K562 (cell line): ENCODE data around the gene PCCA. TPM values are rescaled to one million over a fixed set of nuclear protein-coding genes. Genes with fewer than 3 reads are reported as not detected.

ENCODE experiments used
- ATAC-seq: fragments of 200-7000 bp; cut with Tn5 transposase; 3 replicates; pipeline ENCODE4 v1.9.1; 2020; ENCODE audit warnings: moderate library complexity
- BruUV-seq: library from RNA; stranded (reverse); fragments of 400-500 nt; replicated peaks from 2 replicates; lab custom pipeline; 2021; lab: Mats Ljungman, UMichigan
- CTCF ChIA-PET: fragments of 300-600 bp; formaldehyde crosslinking; extraction: SDS; loops from one replicate; lab custom pipeline; 2021; ENCODE audit warnings: low intra/inter-chr PET ratio; lab: Yijun Ruan, JAX
- POLR2A ChIA-PET: fragments of 300-600, 350-650 bp; sonication (Branson Sonifier 250); formaldehyde crosslinking; extraction: SDS; loops from one replicate; lab custom pipeline; 2021; ENCODE audit warnings: antibody characterized with exemption, inconsistent platforms; lab: Yijun Ruan, JAX
- DNase-seq, 4 experiments: peaks; one replicate each; pipeline versions ENCODE4 v3.0.0 to v3.0.0-alpha.2; 2011 to 2018; ENCODE audit warnings: low spot score in 3 of 4, mixed read lengths in 3 of 4; ENCODE audit errors: extremely low read depth in 1 of 4
- FAIRE-seq: peaks from 2 replicates; lab custom pipeline; 2011; peaks lifted over from hg19 to GRCh38; lab: Jason Lieb, UNC
- H2AFZ ChIP-seq: 2 replicates; pipeline ENCODE4 v1.6.0; 2011; ENCODE audit warnings: low read depth, low read length, control low read depth, inconsistent platforms
- H3K27ac ChIP-seq: fragments of 200-600 bp; 3 replicates; pipeline ENCODE4 v1.8.0; 2011; ENCODE audit warnings: low read depth, mild to moderate bottlenecking, control low read depth, inconsistent platforms, low read length, moderate library complexity, mixed read lengths; ENCODE audit errors: extremely low read depth
- H3K27me3 ChIP-seq, 2 experiments: fragments of 300-600 bp in 1 of 2; 2 replicates in 1 of 2; 3 replicates in 1 of 2; pipeline versions ENCODE4 v1.6.0 to v1.8.0; 2011; ENCODE audit warnings: inconsistent platforms in 2 of 2, low read length in 2 of 2, mild to moderate bottlenecking in 1 of 2, mixed read lengths in 1 of 2, moderate library complexity in 1 of 2; ENCODE audit not compliant: control insufficient read depth in 2 of 2, insufficient read depth in 2 of 2
- H3K36me3 ChIP-seq: fragments of 300-600 bp; 3 replicates; pipeline ENCODE4 v1.8.0; 2011; ENCODE audit warnings: mild to moderate bottlenecking, low read length, inconsistent platforms; ENCODE audit not compliant: control insufficient read depth, insufficient read depth
- H3K4me1 ChIP-seq, 2 experiments: fragments of 200-600 bp in 1 of 2; replicated peaks in 1 of 2; 2 replicates in 1 of 2; 3 replicates in 1 of 2; pipeline versions ENCODE4 v1.5.1 to v1.8.0; 2011; ENCODE audit warnings: inconsistent platforms in 2 of 2, low read length in 2 of 2, mild to moderate bottlenecking in 1 of 2, mixed read lengths in 1 of 2, moderate library complexity in 1 of 2; ENCODE audit not compliant: control insufficient read depth in 2 of 2, insufficient read depth in 2 of 2
- H3K4me2 ChIP-seq: 2 replicates; pipeline ENCODE4 v1.6.1; 2011; ENCODE audit warnings: low read length, control low read depth, inconsistent platforms, mixed read lengths; ENCODE audit not compliant: insufficient read depth
- H3K4me3 ChIP-seq: fragments of 200-600 bp; sonication (generic), shearing (Covaris generic); 2 replicates; pipeline ENCODE4 v1.5.1; 2016; ENCODE audit warnings: control low read depth, inconsistent platforms
- H3K79me2 ChIP-seq: fragments of 200-600 bp; 3 replicates; pipeline ENCODE4 v1.8.0; 2011; ENCODE audit warnings: low read length, inconsistent platforms; ENCODE audit not compliant: control insufficient read depth, insufficient read depth
- H3K9ac ChIP-seq, 2 experiments: 2 replicates each; pipeline versions ENCODE4 v1.6.0 to v1.6.1; 2011; ENCODE audit warnings: low read depth in 2 of 2, low read length in 2 of 2, control low read depth in 1 of 2, inconsistent platforms in 1 of 2, mild to moderate bottlenecking in 1 of 2, mixed read lengths in 1 of 2; ENCODE audit not compliant: insufficient read depth in 1 of 2
- H3K9me1 ChIP-seq: one replicate; pipeline ENCODE4 v1.6.0; 2011; ENCODE audit warnings: inconsistent platforms, mild to moderate bottlenecking, low read length, moderate library complexity; ENCODE audit not compliant: control insufficient read depth, insufficient read depth
- H3K9me3 ChIP-seq: replicated peaks from 2 replicates; pipeline ENCODE4 v1.5.1; 2011; ENCODE audit warnings: low read depth, low read length, inconsistent platforms; ENCODE audit not compliant: control insufficient read depth, insufficient read depth
- H4K20me1 ChIP-seq: replicated peaks from 2 replicates; pipeline ENCODE4 v1.6.1; 2011; ENCODE audit warnings: low read length, inconsistent platforms, mixed read lengths; ENCODE audit not compliant: control insufficient read depth, insufficient read depth
- BRD4 ChIP-seq: fragments of 200-600 bp; sonication (generic); IDR thresholded peaks from 2 replicates; pipeline ENCODE4 v1.6.1; 2017; ENCODE audit warnings: inconsistent platforms
- CBFB ChIP-seq: sonication (generic); formaldehyde crosslinking; IDR thresholded peaks from 2 replicates; pipeline ENCODE4 v1.4.0; 2020; ENCODE audit warnings: mild to moderate bottlenecking, missing genetic modification reagents
- ESRRA ChIP-seq: fragments of 450-650 bp; IDR thresholded peaks from 2 replicates; pipeline ENCODE4 v1.6.1; 2014; ENCODE audit warnings: low read depth, mild to moderate bottlenecking, moderate library complexity, borderline replicate concordance
- GABPB2 ChIP-seq: fragments of 250-450 bp; sonication (Bioruptor Pico); conservative IDR thresholded peaks from 2 replicates; pipeline ENCODE4 v1.5.1; 2021; ENCODE audit warnings: mild to moderate bottlenecking
- GATA2 ChIP-seq: sonication (generic); formaldehyde crosslinking; IDR thresholded peaks from 2 replicates; pipeline ENCODE4 v1.4.0; 2020; ENCODE audit warnings: mild to moderate bottlenecking, missing genetic modification reagents
- HMGN3 ChIP-seq: IDR thresholded peaks from 2 replicates; pipeline ENCODE4 v1.6.1; 2011; ENCODE audit warnings: borderline replicate concordance, low read depth, mild to moderate bottlenecking, mixed read lengths, low read length; ENCODE audit not compliant: insufficient read length; ENCODE audit errors: extremely low read depth
- MIER1 ChIP-seq: fragments of 450-650 bp; IDR thresholded peaks from 2 replicates; pipeline ENCODE4 v1.6.1; 2016; ENCODE audit warnings: antibody characterized with exemption, mild to moderate bottlenecking, low read depth
- NFE2 ChIP-seq: IDR thresholded peaks from 2 replicates; pipeline ENCODE4 v1.6.1; 2014; ENCODE audit warnings: antibody characterized with exemption, low read depth
- NRF1 ChIP-seq, 2 experiments: fragments of 450-650 bp; IDR thresholded peaks in 1 of 2; conservative IDR thresholded peaks in 1 of 2; 2 replicates each; pipeline ENCODE4 v1.6.1; 2014; ENCODE audit warnings: mild to moderate bottlenecking in 2 of 2
- POLR2AphosphoS5 ChIP-seq: IDR thresholded peaks from 2 replicates; pipeline ENCODE4 v1.6.1; 2011; ENCODE audit warnings: mild to moderate bottlenecking, low read depth, low read length, moderate library complexity; ENCODE audit not compliant: control insufficient read depth, insufficient read depth
- RCOR1 ChIP-seq, 2 experiments: IDR thresholded peaks; 2 replicates each; pipeline ENCODE4 v1.6.1; 2012; ENCODE audit warnings: low read depth in 2 of 2, low read length in 2 of 2, borderline replicate concordance in 1 of 2, improper control_type of control experiment in 1 of 2
- TARDBP ChIP-seq: fragments of 450-650 bp; IDR thresholded peaks from 2 replicates; pipeline ENCODE4 v1.6.1; 2016
- U2AF1 ChIP-seq: fragments of 200-400 bp; formaldehyde crosslinking; optimal IDR thresholded peaks from 2 replicates; pipeline ENCODE3; 2017; ENCODE audit warnings: mild to moderate bottlenecking, low read depth, low read length, moderate library complexity
- ZNF586 ChIP-seq: fragments of 450-650 bp; formaldehyde crosslinking; conservative IDR thresholded peaks from 2 replicates; pipeline ENCODE4 v1.4.0; 2020; ENCODE audit warnings: mild to moderate bottlenecking, moderate library complexity
- WGBS: fragments of 100-300 bp; shearing (Covaris generic); methylation state at CpG from one replicate; pipeline ENCODE4 v1.1.6; 2016; ENCODE audit warnings: low coverage, mixed read lengths; ENCODE audit not compliant: insufficient coverage; ENCODE audit errors: missing lambda C conversion rate; 5-methylcytosine and 5-hydroxymethylcytosine counted together
- in situ Hi-C: fragments of 300-500 bp; cut with MboI; formaldehyde crosslinking; loops from 4 replicates; pipeline ENCODE4 v1.15.0; 2018; ENCODE audit warnings: inconsistent platforms, mixed read lengths
- intact Hi-C: fragments of 100-400 bp; cut with micrococcal nuclease; formaldehyde crosslinking; loops from 2 replicates; pipeline ENCODE4 v1.14.2; 2022
- polyA plus RNA-seq, 8 experiments: library from polyadenylated mRNA; depleted of rRNA in 4 of 8; stranded (reverse) in 5 of 8; unstranded in 3 of 8; fragments of >200 nt; fragmentation: Nextera tagmentation in 2 of 8; fragmentation: Illumina TruSeq in 1 of 8; extraction: Ambion mirVana in 2 of 8; extraction: Trizol in 1 of 8; gene quantifications; 2 replicates each; pipeline versions ENCODE4 v1.2.1 to v1.2.3, GENCODE V29; 2011 to 2014; ENCODE audit warnings: inconsistent platforms in 1 of 8, missing spikeins in 1 of 8
- total RNA-seq, 7 experiments: library from RNA; depleted of rRNA in 6 of 7; stranded (reverse); fragments of >200 nt in 6 of 7; fragmentation: Illumina TruSeq in 2 of 7; extraction: Trizol in 2 of 7; gene quantifications; 2 replicates each; pipeline versions ENCODE4 v1.2.1 to v1.2.3, GENCODE V29; 2011 to 2021; ENCODE audit warnings: low replicate concordance in 1 of 7
- TF ChIP-seq, protein P1 (sequence below): sonication (generic); formaldehyde crosslinking; IDR thresholded peaks from 2 replicates; pipeline ENCODE4 v1.8.0; 2023; ENCODE audit warnings: missing genetic modification reagents, mild to moderate bottlenecking, borderline replicate concordance
- TF ChIP-seq, protein P2 (sequence below): fragments of 450-650 bp; IDR thresholded peaks from 2 replicates; pipeline ENCODE4 v1.6.1; 2016

The PCCA gene
- total and polyA plus RNA-seq, 9 of the 15 experiments (the other 6 are each of a cell fraction or from before 2014, with no cell fraction given) = 5.2 to 14.1 (median 9.7) TPM

DNA sequence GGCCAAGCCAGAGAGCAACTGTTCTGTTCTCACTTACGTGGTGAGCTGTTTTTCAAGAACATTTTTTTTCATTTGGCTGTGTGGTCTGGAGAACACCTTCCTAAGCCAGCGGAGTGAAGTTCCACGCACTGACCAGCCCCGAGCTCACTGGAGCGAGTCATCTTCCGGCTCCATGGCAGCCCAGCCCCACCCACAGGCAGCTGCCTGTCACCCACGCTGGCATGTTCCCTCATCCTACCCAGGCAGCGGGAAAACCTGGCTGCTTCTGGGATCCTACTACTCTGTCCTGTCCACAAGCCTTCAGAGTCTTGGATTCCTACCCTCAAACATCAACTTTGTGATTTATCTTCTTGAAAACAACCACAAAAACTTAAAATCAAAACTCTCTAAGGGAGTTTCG, 423.5 kb downstream of the PCCA start (continued):
- TF ChIP-seq, protein P1, sequence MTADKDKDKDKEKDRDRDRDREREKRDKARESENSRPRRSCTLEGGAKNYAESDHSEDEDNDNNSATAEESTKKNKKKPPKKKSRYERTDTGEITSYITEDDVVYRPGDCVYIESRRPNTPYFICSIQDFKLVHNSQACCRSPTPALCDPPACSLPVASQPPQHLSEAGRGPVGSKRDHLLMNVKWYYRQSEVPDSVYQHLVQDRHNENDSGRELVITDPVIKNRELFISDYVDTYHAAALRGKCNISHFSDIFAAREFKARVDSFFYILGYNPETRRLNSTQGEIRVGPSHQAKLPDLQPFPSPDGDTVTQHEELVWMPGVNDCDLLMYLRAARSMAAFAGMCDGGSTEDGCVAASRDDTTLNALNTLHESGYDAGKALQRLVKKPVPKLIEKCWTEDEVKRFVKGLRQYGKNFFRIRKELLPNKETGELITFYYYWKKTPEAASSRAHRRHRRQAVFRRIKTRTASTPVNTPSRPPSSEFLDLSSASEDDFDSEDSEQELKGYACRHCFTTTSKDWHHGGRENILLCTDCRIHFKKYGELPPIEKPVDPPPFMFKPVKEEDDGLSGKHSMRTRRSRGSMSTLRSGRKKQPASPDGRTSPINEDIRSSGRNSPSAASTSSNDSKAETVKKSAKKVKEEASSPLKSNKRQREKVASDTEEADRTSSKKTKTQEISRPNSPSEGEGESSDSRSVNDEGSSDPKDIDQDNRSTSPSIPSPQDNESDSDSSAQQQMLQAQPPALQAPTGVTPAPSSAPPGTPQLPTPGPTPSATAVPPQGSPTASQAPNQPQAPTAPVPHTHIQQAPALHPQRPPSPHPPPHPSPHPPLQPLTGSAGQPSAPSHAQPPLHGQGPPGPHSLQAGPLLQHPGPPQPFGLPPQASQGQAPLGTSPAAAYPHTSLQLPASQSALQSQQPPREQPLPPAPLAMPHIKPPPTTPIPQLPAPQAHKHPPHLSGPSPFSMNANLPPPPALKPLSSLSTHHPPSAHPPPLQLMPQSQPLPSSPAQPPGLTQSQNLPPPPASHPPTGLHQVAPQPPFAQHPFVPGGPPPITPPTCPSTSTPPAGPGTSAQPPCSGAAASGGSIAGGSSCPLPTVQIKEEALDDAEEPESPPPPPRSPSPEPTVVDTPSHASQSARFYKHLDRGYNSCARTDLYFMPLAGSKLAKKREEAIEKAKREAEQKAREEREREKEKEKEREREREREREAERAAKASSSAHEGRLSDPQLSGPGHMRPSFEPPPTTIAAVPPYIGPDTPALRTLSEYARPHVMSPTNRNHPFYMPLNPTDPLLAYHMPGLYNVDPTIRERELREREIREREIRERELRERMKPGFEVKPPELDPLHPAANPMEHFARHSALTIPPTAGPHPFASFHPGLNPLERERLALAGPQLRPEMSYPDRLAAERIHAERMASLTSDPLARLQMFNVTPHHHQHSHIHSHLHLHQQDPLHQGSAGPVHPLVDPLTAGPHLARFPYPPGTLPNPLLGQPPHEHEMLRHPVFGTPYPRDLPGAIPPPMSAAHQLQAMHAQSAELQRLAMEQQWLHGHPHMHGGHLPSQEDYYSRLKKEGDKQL = no peak
- TF ChIP-seq CBFB (no peak), ZNF586 (CRISPR knock-in tag) (no peak)

DNA sequence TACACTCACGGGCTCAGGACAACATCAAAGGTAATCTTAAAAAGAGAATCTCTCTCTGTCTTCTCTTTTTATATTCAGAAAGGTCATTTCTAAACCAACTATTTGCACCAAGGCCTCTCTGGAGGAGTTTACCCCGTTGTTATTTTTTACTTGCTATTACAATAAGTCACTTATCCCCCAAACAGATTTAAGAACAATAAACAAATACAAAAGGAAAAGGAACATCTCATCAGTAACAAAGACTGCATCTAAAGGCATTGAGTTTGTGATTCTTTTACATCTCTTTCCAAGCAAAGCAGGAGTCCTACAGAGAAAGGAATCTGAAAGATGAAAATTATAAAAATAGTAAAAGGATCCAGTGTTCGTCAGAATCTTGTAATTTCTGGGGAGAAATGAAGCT, 424.3 kb downstream of the PCCA start:
- no peak overlapping the region for H3K4me3 ChIP-seq
- CTCF ChIA-PET = interaction anchor here (1.6 kb wide), 1 partner anchor 856 kb away, joined by 3 read pairs; no protein-coding TSS in a partner anchor
- intact Hi-C loops = loop anchor here (5.0 to 10.0 kb wide), 3 partner anchors 121 to 856 kb away; no protein-coding TSS in a partner anchor
- TF ChIP-seq U2AF1 (no peak), ESRRA (no peak), TARDBP (no peak), HMGN3 (no peak), BRD4 (no peak), MIER1 (no peak), NFE2 (no peak), GATA2 (CRISPR knock-in tag) (no peak), POLR2AphosphoS5 (no peak), NRF1 (conservative IDR thresholded peaks at IDR 0.05 in 1 of 2, IDR thresholded peaks at IDR 0.05 in 1 of 2) (no peak), GABPB2 (CRISPR knock-in tag) (no peak), RCOR1 (IDR thresholded peaks at IDR 0.05; ENCODE audit: borderline replicate concordance in 1 of 2, low read depth in 2 of 2, low read length in 2 of 2) (no peak)
- TF ChIP-seq, protein P2, sequence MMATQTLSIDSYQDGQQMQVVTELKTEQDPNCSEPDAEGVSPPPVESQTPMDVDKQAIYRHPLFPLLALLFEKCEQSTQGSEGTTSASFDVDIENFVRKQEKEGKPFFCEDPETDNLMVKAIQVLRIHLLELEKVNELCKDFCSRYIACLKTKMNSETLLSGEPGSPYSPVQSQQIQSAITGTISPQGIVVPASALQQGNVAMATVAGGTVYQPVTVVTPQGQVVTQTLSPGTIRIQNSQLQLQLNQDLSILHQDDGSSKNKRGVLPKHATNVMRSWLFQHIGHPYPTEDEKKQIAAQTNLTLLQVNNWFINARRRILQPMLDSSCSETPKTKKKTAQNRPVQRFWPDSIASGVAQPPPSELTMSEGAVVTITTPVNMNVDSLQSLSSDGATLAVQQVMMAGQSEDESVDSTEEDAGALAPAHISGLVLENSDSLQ = no peak

More for the DNA sequence above, 424.3 kb downstream of the PCCA start:
- no peak overlapping the region for H2AFZ ChIP-seq
- no peaks in the 10 kb centered on the region for H3K9me1 ChIP-seq
- no peaks in the 10 kb centered on the region for H3K4me1 ChIP-seq
- 3% methylated on average over 2 of the region's 3 CpGs for WGBS
- no TSS peak for BruUV-seq
- no peak overlapping the region for H3K27ac ChIP-seq
- no peak for ATAC-seq
- no peaks in the 10 kb centered on the region for H3K36me3 ChIP-seq
- no peaks in the 10 kb centered on the region for H3K9me3 ChIP-seq
- POLR2A ChIA-PET = no interaction called here
- H3K79me2 ChIP-seq = no peaks in the 10 kb centered on the region
- no peak overlapping the region for H3K9ac ChIP-seq
- peaks cover 0 to 3% of the 10 kb centered on the region in 2 experiments; a peak in 1 of 5 replicates for H3K27me3 ChIP-seq
- in situ Hi-C loops = loop anchor here (10.0 kb wide), 1 partner anchor 608 kb away; no protein-coding TSS in a partner anchor
- no peaks in the 10 kb centered on the region; the same call in 1 of the 2 replicates for H4K20me1 ChIP-seq
- no peak for FAIRE-seq
- no peak overlapping the region for H3K4me2 ChIP-seq
- no peak for DNase-seq
